Pulmonary artery endothelial cell (primary cell): ENCODE measurements around the gene CACNA2D4. TPM values are rescaled to one million over a fixed set of nuclear protein-coding genes. Genes with fewer than 3 reads are reported as not detected.

Experiments used
- DNase-seq: peaks from one replicate; pipeline ENCODE4 v3.0.0-alpha.2; 2011; ENCODE audit warnings: low read depth, low spot score
- total RNA-seq: library from RNA; depleted of rRNA; stranded (reverse); fragments of >200 nt; gene quantifications from 2 replicates; pipeline ENCODE4 v1.2.3, GENCODE V29; 2014

The CACNA2D4 gene
- total RNA-seq, 1 donor from 2014 or later: 0.46 TPM

GRCh38 chr12:1872448-1872847, 46.0 kb downstream of the CACNA2D4 start:
- no peak for DNase-seq

GRCh38 chr12:1872001-1872400, 46.5 kb downstream of the CACNA2D4 start:
- DNase-seq: no peak

GRCh38 chr12:1870998-1871917, 47.2 kb downstream of the CACNA2D4 start:
- DNase-seq: no peak

- DNase-seq: no peak
These were observed 48.4 kb downstream of the CACNA2D4 start for GRCh38 chr12:1870086-1870485.

- DNase-seq: no peak
These were observed 49.3 kb downstream of the CACNA2D4 start for GRCh38 chr12:1869145-1869544.

- no peak for DNase-seq
These were observed 53.1 kb downstream of the CACNA2D4 start for GRCh38 chr12:1865284-1865866.

- no peak for DNase-seq
These were observed 53.6 kb downstream of the CACNA2D4 start for GRCh38 chr12:1864867-1865266.

- no peak for DNase-seq
These were observed 54.0 kb downstream of the CACNA2D4 start for GRCh38 chr12:1864456-1864855.

GRCh38 chr12:1863823-1864222, 54.6 kb downstream of the CACNA2D4 start:
- DNase-seq: no peak

GRCh38 chr12:1862973-1863372, 55.5 kb downstream of the CACNA2D4 start:
- DNase-seq: no peak

- no peak for DNase-seq
These were observed 58.8 kb downstream of the CACNA2D4 start for GRCh38 chr12:1859643-1860042.

- no peak for DNase-seq
These were observed 60.0 kb downstream of the CACNA2D4 start for GRCh38 chr12:1858456-1858855.

GRCh38 chr12:1857821-1858220, 60.6 kb downstream of the CACNA2D4 start:
- no peak for DNase-seq

- DNase-seq: no peak
These were observed 61.4 kb downstream of the CACNA2D4 start for GRCh38 chr12:1857086-1857485.

GRCh38 chr12:1855241-1855640, 63.2 kb downstream of the CACNA2D4 start:
- no peak for DNase-seq

GRCh38 chr12:1853716-1854115, 64.7 kb downstream of the CACNA2D4 start:
- no peak for DNase-seq

- DNase-seq: no peak
These were observed 66.4 kb downstream of the CACNA2D4 start for GRCh38 chr12:1852076-1852475.

- DNase-seq: no peak
These were observed 67.2 kb downstream of the CACNA2D4 start for GRCh38 chr12:1851151-1851701.

- DNase-seq: no peak
These were observed 69.7 kb downstream of the CACNA2D4 start for GRCh38 chr12:1848745-1849144.

- no peak for DNase-seq
These were observed 70.3 kb downstream of the CACNA2D4 start for GRCh38 chr12:1848146-1848545.

GRCh38 chr12:1847411-1847810, 71.0 kb downstream of the CACNA2D4 start:
- DNase-seq: no peak
